ENCODE data around the gene TMEM250. TPM values are rescaled to one million over a fixed set of nuclear protein-coding genes. Genes with fewer than 3 reads are reported as not detected.

Gene TMEM250
- total RNA-seq, result 52.3 and 61.1 TPM in 2 replicates

GRCh38 chr9:136118320-136119060, at the start of gene TMEM250:
TMEM250 (minus strand) TSS chr9:136118875; CDS start chr9:136116900, 1,975 bp downstream.

GRCh38 chr9:136095070-136096058, 23.3 kb downstream of the TMEM250 start, which contains the start of gene NACC2:
NACC2 (minus strand) TSS chr9:136095289; CDS start chr9:136050521, 44,768 bp downstream.

Other genes with a start within 250 kb of the TMEM250 start
- gene CAMSAP1, start 211.3 kb downstream of the TMEM250 start, total RNA-seq, result 14.9 and 23.1 TPM in 2 replicates
- 34.1 and 37.7 TPM in 2 replicates for gene UBAC1, start 157.5 kb downstream of the TMEM250 start, total RNA-seq
- 14.1 and 20.8 TPM in 2 replicates for gene NACC2, start 23.6 kb downstream of the TMEM250 start, total RNA-seq
- not detected in 2 replicates for gene LHX3, start 86.3 kb upstream of the TMEM250 start, total RNA-seq
- gene QSOX2, start 126.9 kb upstream of the TMEM250 start, total RNA-seq, result 11.7 and 16.9 TPM in 2 replicates
- gene CCDC187, start 185.2 kb upstream of the TMEM250 start, total RNA-seq, result not detected in 2 replicates
- gene GPSM1, start 208.7 kb upstream of the TMEM250 start, total RNA-seq, result 27.9 and 29.6 TPM in 2 replicates
- gene DNLZ, start 244.9 kb upstream of the TMEM250 start, total RNA-seq, result 15.5 and 29.9 TPM in 2 replicates

Measured in epithelial cell of umbilical artery (primary cell).